K562 (cell line): ENCODE data around the gene DNAJB12. TPM values are rescaled to one million over a fixed set of nuclear protein-coding genes. Genes with fewer than 3 reads are reported as not detected.
A peak's percentile ranks its signal among the peaks of the same experiment; 100 is the strongest.

Source experiments
- BHLHE40 ChIP-seq: IDR thresholded peaks from 2 replicates; pipeline ENCODE4 v1.6.1; 2011; ENCODE audit warnings: low read length, improper control_type of control experiment
- EGR1 ChIP-seq: fragments of 450-650 bp; conservative IDR thresholded peaks from 2 replicates; pipeline ENCODE4 v1.6.1; 2017; ENCODE audit warnings: mild to moderate bottlenecking
- ETS1 ChIP-seq: conservative IDR thresholded peaks from 2 replicates; pipeline ENCODE4 v1.6.1; 2011; ENCODE audit warnings: low read depth, mild to moderate bottlenecking, low read length; ENCODE audit not compliant: control insufficient read depth
- EZH2 ChIP-seq: IDR thresholded peaks from 2 replicates; pipeline ENCODE4 v1.6.1; 2012; ENCODE audit warnings: low read depth, mild to moderate bottlenecking, inconsistent platforms, low read length, borderline replicate concordance
- HOXB6 ChIP-seq: fragments of 250-450 bp; sonication (Bioruptor Pico); IDR thresholded peaks from 2 replicates; pipeline ENCODE4 v1.5.1; 2022; ENCODE audit warnings: mild to moderate bottlenecking, borderline replicate concordance
- JUND ChIP-seq, 2 experiments: IDR thresholded peaks; 2 replicates in 1 of 2; 3 replicates in 1 of 2; pipeline ENCODE4 v1.6.1; 2011; ENCODE audit warnings: borderline replicate concordance in 2 of 2, low read depth in 2 of 2, low read length in 2 of 2, improper control_type of control experiment in 1 of 2, missing biosample characterization in 1 of 2, missing genetic modification characterization in 1 of 2, missing genetic modification reagents in 1 of 2
- KAT2B ChIP-seq: IDR thresholded peaks from one replicate; pipeline ENCODE4 v1.6.1; 2012; ENCODE audit warnings: low read depth, mild to moderate bottlenecking, control low read depth, inconsistent platforms, low read length, moderate library complexity
- KAT7 ChIP-seq: sonication (generic); formaldehyde crosslinking; IDR thresholded peaks from 2 replicates; pipeline ENCODE4 v1.8.0; 2022; ENCODE audit warnings: missing genetic modification reagents, mild to moderate bottlenecking, borderline replicate concordance
- MCM7 ChIP-seq, 2 experiments: fragments of 450-650 bp; IDR thresholded peaks; 2 replicates each; pipeline ENCODE4 v1.6.1; 2016 to 2018
- MEIS2 ChIP-seq: fragments of 450-650 bp; IDR thresholded peaks from 2 replicates; pipeline ENCODE4 v1.6.1; 2014; ENCODE audit warnings: mild to moderate bottlenecking; ENCODE audit not compliant: partially characterized antibody
- NR1H2 ChIP-seq: sonication (generic); formaldehyde crosslinking; IDR thresholded peaks from 2 replicates; pipeline ENCODE4 v1.4.0; 2020; ENCODE audit warnings: mild to moderate bottlenecking, missing genetic modification reagents
- NR2F6 ChIP-seq: fragments of 450-650 bp; formaldehyde crosslinking; IDR thresholded peaks from 2 replicates; pipeline ENCODE4 v1.4.0; 2020; ENCODE audit warnings: mild to moderate bottlenecking
- POLR2A ChIP-seq: fragments of 450-650 bp; conservative IDR thresholded peaks from 2 replicates; pipeline ENCODE4 v1.6.1; 2016
- PRDM10 ChIP-seq: fragments of 450-650 bp; IDR thresholded peaks from 2 replicates; pipeline ENCODE4 v1.6.1; 2018; ENCODE audit not compliant: partially characterized antibody
- SMAD4 ChIP-seq: fragments of 250-450 bp; sonication (Bioruptor Pico); conservative IDR thresholded peaks from 2 replicates; pipeline ENCODE4 v1.8.0; 2021; ENCODE audit warnings: inconsistent platforms, mild to moderate bottlenecking, moderate library complexity
- ZNF165 ChIP-seq: fragments of 250-450 bp; sonication (Bioruptor Pico); IDR thresholded peaks from 2 replicates; pipeline ENCODE4 v1.4.0; 2020; ENCODE audit warnings: borderline replicate concordance
- ZNF175 ChIP-seq: fragments of 200-800 bp; sonication (Bioruptor generic); IDR thresholded peaks from 2 replicates; pipeline ENCODE4 v1.6.1; 2016; ENCODE audit warnings: low read depth, mild to moderate bottlenecking, missing genetic modification characterization, missing compliant biosample characterization
- ZNF699 ChIP-seq: fragments of 250-450 bp; sonication (Bioruptor Pico); IDR thresholded peaks from 2 replicates; pipeline ENCODE4 v1.8.0; 2021; ENCODE audit warnings: mild to moderate bottlenecking, moderate library complexity; ENCODE audit not compliant: insufficient replicate concordance
- polyA plus RNA-seq, 8 experiments: library from polyadenylated mRNA; depleted of rRNA in 4 of 8; stranded (reverse) in 5 of 8; unstranded in 3 of 8; fragments of >200 nt; fragmentation: Nextera tagmentation in 2 of 8; fragmentation: Illumina TruSeq in 1 of 8; extraction: Ambion mirVana in 2 of 8; extraction: Trizol in 1 of 8; gene quantifications; 2 replicates each; pipeline versions ENCODE4 v1.2.1 to v1.2.3, GENCODE V29; 2011 to 2014; ENCODE audit warnings: inconsistent platforms in 1 of 8, missing spikeins in 1 of 8
- total RNA-seq, 7 experiments: library from RNA; depleted of rRNA in 6 of 7; stranded (reverse); fragments of >200 nt in 6 of 7; fragmentation: Illumina TruSeq in 2 of 7; extraction: Trizol in 2 of 7; gene quantifications; 2 replicates each; pipeline versions ENCODE4 v1.2.1 to v1.2.3, GENCODE V29; 2011 to 2021; ENCODE audit warnings: low replicate concordance in 1 of 7
- TF ChIP-seq, protein P1 (sequence below): fragments of 250-450 bp; sonication (Bioruptor Pico); IDR thresholded peaks from 2 replicates; pipeline ENCODE4 v1.5.0; 2021

DNAJB12 gene
- total and polyA plus RNA-seq, 9 of the 15 experiments (the other 6 are each of a cell fraction or from before 2014, with no cell fraction given), result 3.5 to 31.5 (median 20.3) TPM

- TF ChIP-seq SMAD4 (CRISPR knock-in tag) (peak; percentile 97), PRDM10 (no peak), KAT2B (no peak), ZNF165 (CRISPR knock-in tag) (peak; percentile 90; the same call in 1 of the 2 replicates), BHLHE40 (peak; percentile 96), NR1H2 (CRISPR knock-in tag) (no peak), EZH2 (no peak), HOXB6 (CRISPR knock-in tag) (no peak), POLR2A (no peak), NR2F6 (CRISPR knock-in tag) (no peak), KAT7 (CRISPR knock-in tag) (no peak), ETS1 (no peak), ZNF699 (CRISPR knock-in tag) (no peak), JUND (IDR thresholded peaks at IDR 0.05; ENCODE audit: borderline replicate concordance, low read depth, low read length) (peak; percentile 42; the same call in 1 of the 2 replicates), JUND (tag; IDR thresholded peaks at IDR 0.05; ENCODE audit: borderline replicate concordance, low read depth, low read length) (peak; percentile 61; the same call in 1 of the 3 replicates), MEIS2 (peak; percentile 54), ZNF175 (peak; percentile 87), EGR1 (no peak), MCM7 (IDR thresholded peaks at IDR 0.05) (no peak)
- TF ChIP-seq, protein P1, sequence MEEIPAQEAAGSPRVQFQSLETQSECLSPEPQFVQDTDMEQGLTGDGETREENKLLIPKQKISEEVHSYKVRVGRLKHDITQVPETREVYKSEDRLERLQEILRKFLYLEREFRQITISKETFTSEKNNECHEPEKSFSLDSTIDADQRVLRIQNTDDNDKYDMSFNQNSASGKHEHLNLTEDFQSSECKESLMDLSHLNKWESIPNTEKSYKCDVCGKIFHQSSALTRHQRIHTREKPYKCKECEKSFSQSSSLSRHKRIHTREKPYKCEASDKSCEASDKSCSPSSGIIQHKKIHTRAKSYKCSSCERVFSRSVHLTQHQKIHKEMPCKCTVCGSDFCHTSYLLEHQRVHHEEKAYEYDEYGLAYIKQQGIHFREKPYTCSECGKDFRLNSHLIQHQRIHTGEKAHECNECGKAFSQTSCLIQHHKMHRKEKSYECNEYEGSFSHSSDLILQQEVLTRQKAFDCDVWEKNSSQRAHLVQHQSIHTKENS (CRISPR knock-in tag), result no peak
These were observed 37.8 kb downstream of the DNAJB12 start (continued) for GRCh38 chr10:72316748-72317435.
